NCI-H526 treated with DMSO at 0.1 percent for 48 hours (cell line): ENCODE results near the gene AGK.
"Not testable (repeated sequence)": the region's sequence is repeated elsewhere in the genome, so short reads cannot be mapped to it uniquely, and the experiment has no call there.

Experiments used
- DNase-seq: peaks from one replicate; lab custom pipeline; 2025; lab: John Stamatoyannopoulos, UW

The AGK gene

DNA sequence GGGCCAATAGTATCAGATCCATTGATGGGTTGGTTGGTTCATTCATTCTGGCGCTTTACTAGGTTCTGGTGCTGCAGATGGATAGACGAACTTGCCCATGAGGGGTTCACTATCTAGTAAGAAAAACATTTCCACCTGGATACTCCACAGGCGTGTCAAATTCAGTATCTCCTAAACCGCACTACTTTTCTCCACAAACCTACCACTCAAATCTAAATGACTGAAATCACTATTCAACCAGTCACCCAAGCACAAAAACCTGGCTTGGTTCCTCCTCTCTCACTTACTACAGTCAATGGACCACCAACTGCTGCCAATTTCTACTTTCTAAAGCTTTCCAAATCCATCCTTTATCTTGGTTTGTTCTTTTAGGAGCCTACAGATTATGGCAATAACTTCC, 572 bp downstream of the AGK start:
- DNase-seq: no peak

DNA sequence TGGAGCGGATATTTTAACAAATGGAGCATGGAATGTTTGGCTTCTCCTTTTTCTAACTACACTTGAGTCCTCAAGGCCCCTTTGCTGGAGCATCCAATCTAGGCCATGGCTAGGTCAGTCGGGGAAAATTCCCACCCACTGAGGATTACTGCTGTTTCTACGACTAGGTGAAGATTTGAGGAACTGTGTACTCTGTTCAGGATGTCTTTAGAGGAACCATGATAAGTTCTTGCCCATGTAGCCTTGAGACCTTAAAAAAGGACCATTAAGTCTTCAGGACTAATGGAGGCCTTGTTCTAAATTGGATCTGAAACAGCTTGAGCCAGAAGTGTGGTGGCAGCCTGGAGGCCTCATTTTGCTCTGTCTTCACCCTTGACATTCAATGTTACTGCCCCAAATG, 6.2 kb downstream of the AGK start:
- no peak for DNase-seq

DNA sequence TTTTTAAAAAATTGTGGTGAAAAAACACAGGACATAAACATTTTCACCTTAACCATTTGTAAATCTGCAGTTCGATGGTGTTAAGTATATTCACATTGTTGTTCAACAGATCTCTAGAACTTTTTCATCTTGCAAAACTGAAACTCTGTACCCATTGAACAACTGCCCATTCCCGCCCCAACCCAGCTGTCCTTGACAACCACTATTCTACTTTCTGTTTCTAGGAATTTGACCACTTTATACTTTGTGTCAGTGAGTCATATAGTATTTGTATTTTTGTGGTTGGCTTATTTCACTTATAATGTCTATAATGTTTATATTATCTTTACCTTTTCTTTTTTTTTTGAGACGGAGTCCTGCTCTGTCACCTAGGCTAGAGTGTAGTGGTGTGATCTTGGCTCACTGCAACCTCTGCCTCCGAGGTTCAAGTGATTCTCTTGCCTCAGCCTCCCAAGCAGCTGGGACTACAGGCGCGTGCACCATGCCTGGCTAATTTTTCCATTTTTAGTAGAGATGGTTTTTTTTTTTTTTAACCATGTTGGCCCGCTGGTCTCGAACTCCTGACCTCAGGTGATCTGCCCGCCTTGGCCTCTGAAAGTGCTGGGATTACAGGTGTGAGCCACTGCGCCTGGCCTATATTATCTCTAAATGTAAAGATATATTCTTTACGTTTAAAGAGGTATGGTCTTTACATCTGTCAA, 6.8 kb downstream of the AGK start:
- not testable (repeated sequence) for DNase-seq

DNA sequence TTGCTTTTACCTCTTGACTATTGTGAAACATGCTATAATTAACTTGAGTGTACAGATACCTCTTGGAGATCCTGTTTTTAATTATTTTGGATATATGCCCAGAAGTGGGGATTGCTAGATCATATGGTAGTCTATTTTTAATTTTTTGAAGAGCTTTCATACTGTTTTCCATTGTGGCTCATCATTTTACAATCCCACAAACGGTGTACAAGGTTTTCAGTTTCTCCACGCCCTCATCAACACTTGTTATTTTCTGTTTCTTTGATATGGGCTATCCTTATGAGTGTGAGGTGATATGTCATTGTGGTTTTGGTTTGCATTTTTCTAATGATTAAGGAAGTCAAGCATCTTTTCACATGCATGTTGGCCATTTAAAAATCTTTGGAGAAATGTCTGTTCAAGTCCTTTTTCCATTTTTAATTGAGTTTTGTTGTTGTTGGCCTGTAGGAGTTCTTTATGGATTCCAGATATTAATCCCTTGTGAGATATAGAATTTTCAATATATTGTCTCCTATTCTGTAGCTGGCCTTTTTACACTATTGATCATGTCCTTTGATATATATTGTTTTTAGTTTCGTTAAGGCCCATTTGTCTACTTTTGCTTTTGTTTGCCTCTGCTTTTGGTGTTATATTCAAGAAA, 7.5 kb downstream of the AGK start:
- no peak for DNase-seq

DNA sequence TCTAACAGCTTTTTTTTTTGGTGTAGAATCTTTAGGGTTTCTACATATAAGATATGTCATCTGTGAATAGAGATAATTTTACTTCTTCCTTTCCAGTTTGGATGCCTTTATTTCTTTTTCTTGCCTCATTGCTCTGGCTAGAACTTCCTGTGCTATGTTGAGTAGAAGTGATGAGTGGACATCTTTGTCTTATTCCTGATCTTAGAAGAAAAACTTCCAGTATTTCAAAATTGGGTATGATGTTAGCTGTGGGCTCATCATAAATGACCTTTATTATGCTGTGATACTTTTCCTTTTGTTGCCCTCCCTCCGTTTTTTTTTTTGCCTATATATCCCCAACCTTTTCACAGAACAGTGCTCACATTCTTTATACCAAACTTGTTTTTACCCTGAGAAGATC, 8.8 kb downstream of the AGK start:
- no peak for DNase-seq

DNA sequence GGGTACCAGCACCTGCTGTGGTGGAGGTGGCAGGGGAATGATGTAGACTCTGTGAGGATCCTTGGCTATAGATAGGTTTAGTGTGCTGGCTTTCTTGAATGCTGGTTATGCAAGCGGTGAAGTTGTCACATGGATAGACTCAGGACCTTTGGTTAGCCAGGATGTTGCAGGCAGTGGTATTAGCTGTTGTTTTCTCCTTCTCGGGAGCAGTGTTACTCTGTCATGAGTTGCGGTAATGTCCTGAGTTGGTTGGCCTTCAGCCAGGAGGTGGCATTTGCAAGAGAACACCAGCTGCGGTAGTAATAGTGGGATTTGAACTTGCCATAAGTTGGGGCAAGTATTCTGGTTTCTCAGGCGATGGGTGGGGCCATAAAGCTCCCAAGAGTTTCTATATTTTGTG, 10.8 kb downstream of the AGK start:
- no peak for DNase-seq

DNA sequence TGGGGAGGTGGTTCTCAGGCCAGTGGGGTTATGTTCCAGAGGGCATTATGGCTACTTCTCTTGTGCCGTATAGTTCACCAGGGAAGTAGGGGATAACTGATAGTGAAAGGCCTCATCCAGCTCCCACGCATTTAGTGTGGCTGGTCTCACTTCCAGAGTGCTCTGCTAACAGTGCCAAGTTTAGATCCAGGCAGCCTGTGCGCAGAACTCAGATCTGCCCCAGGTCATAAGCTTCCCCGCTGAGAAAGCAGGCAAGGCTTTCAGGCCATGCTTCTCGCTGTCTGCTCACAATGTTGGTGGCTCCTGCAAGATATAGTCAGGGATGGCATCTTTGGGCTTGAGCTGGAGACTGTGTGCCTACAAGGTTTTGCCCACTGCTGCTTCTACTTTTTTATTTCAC, 11.3 kb downstream of the AGK start:
- DNase-seq: no peak

DNA sequence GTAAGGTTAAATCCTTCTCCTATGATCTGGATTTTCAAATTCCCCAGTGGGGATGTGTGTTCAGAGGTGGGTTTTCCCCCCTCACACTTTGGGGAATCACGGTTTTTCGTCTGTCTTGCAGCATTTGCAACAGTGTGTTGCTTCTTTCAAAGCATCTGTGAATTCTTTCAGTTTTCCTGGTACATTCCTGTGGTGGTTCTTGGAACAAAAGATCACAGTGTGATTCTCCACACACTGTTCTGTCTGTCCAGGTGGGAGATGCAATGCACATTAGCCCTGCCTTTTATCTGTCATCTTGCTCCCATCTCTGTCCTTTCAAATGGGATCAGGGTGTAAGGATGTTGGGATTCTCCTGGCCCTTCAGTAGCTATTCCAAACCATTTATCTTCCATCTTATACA, 11.8 kb downstream of the AGK start:
- DNase-seq: no peak

DNA sequence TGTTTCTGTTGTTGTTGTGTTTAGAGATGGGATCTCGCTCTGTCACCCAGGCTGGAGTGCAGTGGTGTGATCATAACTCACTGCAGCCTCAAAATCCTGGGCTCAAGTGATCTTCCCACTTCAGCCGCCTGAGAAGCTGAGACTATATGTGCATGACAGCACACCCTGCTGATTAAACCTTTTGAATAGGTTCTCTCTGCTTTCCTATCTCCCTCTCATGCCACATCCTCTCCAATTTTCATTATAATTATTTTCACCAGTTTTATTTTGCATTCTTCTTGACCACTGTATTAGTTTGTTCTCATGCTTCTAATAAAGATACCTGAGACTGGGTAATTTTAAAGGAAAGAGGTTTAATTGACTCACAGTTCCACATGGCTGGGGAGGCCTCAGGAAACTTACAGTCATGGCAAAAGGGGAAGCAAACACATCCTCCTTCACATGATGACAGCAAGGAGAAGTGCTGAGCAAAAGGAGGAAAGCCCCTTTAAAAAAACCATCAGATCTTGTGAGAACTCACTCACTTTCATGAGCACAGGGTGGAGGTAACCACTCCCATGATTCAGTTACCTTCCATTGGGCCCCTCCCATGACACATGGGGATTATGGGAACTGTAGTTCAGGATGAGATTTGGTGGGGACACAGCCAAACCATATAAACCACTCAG, 12.9 kb downstream of the AGK start:
- DNase-seq: no peak

DNA sequence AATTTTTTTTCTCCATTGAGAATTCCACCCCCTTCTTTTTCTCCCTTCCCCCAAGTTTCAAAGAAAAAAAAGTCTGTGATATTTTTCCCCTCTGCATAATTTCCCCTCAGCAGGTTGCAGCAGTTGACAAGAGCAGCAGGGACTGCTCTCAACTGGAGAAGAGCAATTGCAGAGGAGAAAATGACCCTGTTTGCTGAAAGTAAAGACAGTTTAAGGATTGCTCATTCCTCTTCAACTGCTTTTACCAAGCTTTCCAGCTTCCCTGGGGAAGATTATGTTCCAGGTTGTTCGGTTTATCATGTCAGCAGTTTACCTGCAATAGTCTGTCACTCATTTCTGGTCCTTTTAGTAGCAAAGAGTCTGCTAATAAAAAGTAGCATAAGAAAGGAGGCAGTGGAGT, 16.2 kb downstream of the AGK start:
- DNase-seq: no peak

DNA sequence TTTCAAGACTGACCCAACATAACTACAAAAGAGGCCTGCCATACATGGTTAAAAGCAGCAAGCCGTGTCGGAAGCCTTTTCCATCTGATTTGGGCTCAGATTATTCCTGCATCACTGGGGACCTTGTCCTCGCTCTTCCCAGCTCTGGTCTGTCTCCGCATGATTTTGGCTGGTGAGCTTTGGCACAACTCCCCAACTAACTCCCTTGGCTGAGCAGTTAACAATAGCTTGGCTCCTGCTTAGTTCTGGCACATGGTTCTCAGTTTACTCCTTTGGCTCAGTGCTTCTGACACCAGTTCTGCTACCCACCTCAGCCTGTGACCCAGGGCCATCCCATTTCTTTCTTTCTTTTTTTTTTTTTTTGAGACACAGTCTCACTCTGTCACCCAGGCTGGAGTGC, 17.0 kb downstream of the AGK start:
- DNase-seq: no peak

DNA sequence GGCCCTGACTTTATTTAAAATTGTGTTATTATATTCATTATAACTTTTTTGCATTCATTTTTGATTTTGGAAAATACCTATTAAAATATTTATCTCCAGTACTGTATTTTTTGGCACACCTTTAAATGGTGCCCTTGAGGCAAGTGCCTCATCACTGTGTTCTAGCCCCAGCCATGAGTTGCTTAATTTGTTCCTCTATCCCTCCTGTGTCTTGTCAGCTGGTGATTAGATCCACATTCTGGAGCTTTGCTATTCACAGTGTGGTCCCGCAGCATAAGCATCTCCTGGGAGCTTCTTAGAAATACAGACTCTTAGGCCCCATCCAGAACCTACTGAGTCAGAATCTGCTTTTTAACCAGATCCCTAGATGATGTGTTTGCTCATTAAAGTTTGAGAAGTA, 19.8 kb downstream of the AGK start:
- DNase-seq: no peak

DNA sequence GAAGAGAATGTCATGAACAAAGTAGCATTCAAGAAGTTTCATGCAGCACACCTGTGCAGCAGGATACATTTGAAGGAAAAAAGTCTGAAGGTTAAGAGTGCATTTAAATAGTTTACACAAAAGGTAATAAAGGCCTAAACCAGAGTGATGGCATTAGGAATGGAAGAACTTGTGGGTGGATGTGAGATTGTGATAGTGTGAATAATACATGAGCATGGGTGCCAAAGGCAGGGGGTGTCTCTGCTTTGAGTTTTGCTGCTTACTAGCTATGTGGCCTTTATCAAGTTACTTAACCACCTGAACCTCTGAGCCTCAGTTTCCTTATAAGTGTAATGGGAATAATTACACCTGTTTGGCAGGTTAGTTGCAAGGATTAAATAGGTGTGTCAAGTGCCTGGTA, 21.0 kb downstream of the AGK start:
- no peak for DNase-seq

DNA sequence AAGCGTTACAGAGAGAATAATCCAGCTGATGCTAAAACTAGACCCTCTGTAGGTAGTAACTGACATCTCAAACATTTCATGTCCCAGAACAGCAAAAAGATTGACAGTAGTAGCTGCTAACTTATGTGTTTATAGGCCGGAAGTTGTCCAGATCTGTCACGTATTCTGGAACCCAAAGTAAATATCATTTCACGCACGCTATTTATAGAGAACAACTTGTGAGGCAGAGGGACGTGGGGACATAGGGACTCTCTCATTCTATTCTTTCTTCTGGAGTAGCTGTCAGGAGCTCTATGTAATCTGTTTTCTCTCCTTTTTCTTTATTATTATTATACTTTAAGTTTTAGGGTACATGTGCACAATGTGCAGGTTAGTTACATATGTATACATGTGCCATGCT, 22.3 kb downstream of the AGK start:
- DNase-seq: no peak

DNA sequence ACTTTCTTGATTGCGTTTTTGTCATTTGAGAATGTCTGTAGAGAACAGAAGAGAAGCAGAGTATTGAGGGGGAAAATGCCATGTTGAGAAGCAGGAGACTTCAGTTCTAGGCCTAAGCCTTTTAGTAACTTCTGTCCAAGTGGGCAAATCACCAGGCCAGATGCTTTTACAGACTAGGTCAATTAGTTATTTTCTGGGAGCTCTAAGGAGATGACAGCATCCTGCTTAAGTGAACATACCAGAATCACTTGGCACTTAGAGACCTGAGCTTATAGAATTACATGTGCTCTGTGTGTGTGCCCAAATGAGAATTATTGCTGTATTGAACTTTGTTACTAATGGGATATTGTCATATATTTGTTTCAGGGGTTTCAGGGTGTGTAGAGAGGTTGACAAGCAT, 24.0 kb downstream of the AGK start:
- DNase-seq: no peak

DNA sequence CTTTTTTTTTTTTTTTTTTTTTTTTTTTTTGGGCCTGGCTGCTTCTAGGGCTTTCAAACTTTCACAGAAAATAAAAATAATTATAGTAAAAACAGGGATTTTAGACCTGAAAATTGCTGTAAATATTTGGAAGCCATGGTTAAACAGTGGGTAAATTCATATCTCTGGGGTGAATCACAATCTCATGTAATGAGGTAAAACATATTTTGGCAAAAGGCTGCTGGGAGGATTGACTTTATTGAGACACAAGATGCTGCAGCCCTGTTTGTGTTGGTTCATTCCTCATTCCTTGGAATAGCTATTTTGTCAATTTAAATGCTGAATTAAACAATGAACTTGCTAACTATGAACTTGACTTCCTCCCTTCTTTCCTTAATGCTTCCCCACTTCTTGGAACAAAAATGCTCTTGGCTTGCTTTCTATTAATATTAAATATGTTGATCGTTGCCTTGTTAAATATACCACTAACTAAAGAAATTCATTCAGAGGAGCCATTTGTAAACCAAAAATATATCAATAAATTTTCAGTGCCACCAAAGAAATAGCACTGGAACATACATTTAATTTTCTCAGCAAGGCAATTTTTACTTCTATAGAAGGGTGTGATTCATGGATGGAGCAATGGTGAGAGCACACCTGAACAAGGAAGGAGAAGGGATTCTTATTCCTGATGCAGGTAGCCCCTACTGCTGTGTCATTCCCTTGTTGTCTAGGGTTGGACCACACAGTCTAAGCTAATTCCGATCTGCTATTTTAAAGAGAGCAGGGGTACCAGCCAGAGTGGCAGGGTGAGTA, 24.6 kb downstream of the AGK start:
- no peak for DNase-seq

DNA sequence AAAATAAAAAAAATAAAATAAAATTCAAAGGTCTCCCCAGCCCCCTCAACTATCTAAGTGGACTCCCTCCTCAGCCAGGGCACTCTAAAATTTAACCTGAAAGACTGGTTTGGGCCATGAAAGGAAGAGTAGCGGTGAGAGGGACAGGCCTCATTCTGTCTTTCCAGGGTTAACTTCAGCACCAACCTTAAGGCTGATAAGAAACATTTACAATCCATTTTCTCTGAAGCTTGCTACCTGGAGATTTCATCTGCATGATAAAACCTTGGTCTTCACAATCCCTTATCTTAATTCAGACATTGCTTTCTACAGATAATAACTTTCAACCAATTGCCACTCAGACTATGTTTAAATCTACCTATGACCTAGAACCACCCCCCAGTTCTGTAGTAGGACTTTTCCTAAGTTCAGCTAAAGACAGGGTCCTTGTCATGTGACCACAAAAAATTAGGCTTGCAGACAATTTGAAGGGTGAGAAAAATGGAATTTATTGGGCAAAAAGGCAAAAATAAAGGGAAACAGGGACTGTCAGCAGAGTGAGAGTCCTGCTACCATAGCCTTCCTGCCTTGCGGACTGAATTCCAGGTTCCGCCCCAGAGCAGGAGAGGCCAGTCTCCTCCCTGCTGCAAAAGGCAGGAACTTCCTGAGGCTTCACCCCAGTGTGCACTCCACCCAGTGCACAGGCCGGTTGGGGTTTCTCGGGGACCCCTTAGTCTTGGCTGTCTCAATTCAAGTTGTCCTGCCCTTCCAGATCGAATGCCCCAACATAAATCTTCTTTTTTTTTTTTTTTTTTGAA, 26.0 kb downstream of the AGK start:
- no peak for DNase-seq

DNA sequence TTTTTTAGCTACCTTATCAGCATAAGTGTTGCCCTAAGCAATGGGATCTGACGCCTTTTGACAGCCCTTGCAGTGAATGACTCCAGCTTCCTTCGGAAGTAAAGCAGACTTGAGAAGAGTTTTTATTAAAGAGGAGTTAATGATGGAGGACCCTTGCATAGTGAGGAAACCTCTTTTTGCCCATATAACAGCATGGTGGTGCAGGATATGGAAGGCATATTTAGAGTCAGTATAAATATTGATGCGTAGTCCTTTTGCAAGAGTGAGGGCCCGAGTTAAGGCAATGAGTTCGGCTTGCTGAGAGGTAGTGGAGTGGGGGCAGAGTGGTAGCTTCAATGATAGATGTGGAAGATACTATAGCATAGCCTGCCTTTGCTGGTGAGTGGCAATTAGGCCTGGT, 28.7 kb downstream of the AGK start:
- not testable (repeated sequence) for DNase-seq

DNA sequence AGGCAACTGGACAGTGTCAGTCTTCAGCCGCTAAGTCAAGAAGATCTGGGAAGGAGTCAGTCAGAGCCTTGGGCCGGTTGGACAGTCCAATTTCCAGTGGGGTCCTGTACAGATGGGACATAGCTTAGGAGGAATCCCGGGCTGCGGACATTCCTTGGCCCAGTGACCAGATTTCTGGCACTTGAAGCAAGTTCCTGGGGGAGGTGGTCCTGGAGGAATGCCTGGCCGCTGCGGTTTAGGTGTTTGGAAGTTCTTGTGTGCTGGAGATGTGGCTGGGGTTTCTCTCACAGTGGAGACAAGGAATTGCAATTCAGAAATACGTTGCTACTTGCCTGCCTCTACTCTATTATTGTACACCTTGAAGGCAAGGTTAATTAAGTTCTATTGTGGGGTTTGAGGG, 30.9 kb downstream of the AGK start:
- DNase-seq: not testable (repeated sequence)

DNA sequence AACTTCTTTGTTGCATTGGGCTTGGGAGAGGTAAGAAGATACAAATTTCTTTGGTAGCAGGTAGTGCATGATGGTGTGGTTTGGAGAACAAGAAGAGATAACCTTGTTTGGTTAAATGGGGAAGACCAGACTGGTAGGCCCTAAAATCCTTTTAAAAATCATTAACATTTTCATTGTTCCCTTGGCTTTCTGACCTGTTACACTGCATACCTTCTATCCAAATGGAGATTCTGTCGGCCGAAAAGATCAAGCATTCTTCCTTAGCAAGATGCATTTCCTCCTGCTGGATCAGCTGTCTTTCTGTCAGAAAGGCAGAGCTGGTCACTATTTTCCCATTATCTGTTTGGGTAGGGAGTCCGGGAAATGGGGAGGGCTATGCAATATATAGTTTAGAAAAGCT, 33.7 kb downstream of the AGK start:
- DNase-seq: no peak

DNA sequence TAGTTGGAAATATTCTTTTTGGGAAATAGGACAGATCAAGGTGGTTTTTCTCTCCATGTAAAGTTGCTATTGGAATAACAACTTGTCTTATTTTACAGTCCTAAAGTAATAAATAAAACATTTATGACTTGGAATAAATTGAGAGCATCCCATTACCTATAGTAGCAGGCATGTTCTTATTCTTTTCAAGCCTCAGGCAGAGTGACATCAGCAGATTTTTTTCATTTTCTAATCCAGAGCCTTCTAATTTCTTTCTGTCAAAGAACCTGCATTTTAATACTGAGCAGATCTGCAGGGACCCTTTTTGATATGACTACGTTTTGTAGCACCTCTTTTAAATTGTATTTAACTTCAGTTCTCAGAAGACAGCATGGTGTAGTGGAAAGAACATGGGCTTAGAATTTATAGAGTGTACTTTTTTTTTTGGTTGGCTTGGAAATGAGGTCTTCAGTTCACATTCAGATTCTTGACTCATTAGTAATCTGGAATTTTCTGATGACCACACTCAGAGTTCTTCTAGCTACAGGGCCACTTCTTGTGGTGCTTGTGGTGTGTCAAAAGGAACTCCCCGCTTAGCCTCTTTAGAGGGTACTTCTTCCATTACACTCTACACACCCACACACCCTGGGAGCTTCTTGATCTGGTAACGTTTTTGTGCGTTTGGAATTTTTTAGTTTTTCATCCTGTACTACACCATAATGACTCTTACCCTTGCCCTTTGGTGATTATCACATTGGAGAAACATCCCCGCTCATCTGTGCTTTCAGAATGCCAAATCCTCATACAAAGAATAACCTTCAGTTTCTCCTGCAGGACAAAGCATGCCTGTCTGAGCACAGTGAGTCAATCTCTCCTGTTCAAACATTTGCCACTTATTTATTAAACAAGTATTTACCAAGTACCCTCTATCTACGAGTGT, 34.6 kb downstream of the AGK start:
- no peak for DNase-seq
